ENCODE data around the gene CDCA7L.
"Not testable (repeated sequence)": the region's sequence is repeated elsewhere in the genome, so short reads cannot be mapped to it uniquely, and the experiment has no call there.

CDCA7L gene

DNA sequence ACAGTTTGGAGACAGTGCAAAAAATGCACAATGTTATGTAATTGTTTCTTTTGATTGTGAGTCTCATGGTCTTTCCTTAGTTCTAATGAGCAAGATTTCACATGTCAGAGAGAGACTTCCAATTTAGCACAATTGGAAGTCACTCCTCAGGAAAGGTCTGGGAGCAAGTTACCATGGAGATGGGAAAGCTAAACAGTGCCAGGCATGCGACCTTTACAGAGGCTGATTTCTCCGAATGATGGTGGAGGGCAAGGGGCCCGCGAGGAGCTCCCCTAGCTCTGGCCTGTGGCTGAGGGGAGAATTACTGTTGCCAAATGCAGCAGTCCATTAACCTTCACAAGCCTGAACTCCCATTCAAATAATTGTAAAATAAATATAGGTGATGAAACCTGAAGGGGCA is 59.3 kb downstream of the CDCA7L start:
- DNase-seq (ENCODE audit: low read depth) = no peak
- TF ChIP-seq, protein P1, sequence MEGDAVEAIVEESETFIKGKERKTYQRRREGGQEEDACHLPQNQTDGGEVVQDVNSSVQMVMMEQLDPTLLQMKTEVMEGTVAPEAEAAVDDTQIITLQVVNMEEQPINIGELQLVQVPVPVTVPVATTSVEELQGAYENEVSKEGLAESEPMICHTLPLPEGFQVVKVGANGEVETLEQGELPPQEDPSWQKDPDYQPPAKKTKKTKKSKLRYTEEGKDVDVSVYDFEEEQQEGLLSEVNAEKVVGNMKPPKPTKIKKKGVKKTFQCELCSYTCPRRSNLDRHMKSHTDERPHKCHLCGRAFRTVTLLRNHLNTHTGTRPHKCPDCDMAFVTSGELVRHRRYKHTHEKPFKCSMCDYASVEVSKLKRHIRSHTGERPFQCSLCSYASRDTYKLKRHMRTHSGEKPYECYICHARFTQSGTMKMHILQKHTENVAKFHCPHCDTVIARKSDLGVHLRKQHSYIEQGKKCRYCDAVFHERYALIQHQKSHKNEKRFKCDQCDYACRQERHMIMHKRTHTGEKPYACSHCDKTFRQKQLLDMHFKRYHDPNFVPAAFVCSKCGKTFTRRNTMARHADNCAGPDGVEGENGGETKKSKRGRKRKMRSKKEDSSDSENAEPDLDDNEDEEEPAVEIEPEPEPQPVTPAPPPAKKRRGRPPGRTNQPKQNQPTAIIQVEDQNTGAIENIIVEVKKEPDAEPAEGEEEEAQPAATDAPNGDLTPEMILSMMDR (IDR thresholded peaks at IDR 0.05; ENCODE audit: insufficient read depth, low read depth, low read length, missing control alignments) = no peak
- H3K4me3 ChIP-seq (ENCODE audit: low read length) = no peak overlapping the region

DNA sequence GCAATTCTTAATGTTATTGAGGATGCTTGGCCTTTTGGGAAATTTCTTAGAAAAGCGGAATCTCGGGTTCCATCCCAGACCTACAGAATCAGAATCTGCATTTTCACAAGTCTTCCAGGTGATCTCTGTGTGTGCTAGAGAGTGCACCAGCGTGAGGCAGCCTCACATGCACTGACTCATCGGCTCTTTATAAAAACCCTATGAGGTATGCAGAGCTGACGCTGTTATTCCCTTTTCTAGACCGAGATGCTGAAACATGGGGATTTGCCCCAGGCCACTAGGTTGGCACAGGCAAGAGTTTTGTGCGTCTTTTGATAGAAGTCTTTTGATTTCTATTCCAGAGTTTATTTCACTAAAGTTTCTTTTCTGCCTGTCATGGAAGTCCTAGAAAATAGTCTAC is 61.2 kb downstream of the CDCA7L start:
- H3K4me3 ChIP-seq (ENCODE audit: low read length) = no peak overlapping the region

DNA sequence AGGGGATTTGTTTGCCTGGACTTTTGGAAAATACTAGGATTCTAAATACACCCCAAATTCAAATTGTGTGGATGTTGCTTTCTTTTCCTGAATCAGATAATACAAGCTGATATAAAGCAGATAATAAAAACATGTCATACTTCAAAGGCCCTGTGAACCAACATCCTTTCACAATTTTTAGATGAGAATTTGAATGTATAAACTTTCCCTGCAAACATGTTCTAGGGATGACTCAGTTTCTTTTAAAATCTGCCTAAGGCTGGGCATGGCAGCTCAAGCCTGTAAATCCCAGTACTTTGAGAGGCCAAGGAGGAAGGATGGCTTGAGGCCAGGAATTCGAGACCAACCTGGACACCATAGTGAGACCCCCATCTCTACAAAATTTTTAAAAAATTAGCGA is 62.2 kb downstream of the CDCA7L start:
- not testable (repeated sequence) for H3K4me3 ChIP-seq (ENCODE audit: low read length)
- peak; percentile 60 for DNase-seq (ENCODE audit: low read depth)

More for the DNA sequence above, 61.2 kb downstream of the CDCA7L start:
- TF ChIP-seq, protein P1 (IDR thresholded peaks at IDR 0.05; ENCODE audit: insufficient read depth, low read depth, low read length, missing control alignments) = no peak
- peak; percentile 87 for DNase-seq (ENCODE audit: low read depth)

DNA sequence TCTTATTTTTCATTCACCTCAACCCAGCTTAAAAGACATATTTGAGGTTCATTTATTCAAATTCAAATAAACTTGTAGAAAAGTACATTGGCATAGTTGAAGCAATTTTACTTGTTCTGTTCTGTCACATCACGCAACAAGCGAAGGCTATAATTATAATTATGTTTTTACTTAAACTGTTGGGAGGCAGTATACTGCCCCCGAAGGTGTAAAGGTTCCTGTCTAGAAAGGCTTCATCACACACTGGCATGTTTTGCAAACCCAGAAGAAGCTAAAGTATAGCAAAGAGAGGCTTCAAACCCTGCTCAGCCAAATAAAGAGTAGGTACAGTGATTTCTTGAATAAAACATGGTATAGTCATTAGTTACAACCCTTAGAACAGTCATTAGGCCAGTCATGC is 62.6 kb downstream of the CDCA7L start:
- DNase-seq (ENCODE audit: low read depth) = no peak
- TF ChIP-seq, protein P1 (IDR thresholded peaks at IDR 0.05; ENCODE audit: insufficient read depth, low read depth, low read length, missing control alignments) = no peak
- no peak overlapping the region for H3K4me3 ChIP-seq (ENCODE audit: low read length)

DNA sequence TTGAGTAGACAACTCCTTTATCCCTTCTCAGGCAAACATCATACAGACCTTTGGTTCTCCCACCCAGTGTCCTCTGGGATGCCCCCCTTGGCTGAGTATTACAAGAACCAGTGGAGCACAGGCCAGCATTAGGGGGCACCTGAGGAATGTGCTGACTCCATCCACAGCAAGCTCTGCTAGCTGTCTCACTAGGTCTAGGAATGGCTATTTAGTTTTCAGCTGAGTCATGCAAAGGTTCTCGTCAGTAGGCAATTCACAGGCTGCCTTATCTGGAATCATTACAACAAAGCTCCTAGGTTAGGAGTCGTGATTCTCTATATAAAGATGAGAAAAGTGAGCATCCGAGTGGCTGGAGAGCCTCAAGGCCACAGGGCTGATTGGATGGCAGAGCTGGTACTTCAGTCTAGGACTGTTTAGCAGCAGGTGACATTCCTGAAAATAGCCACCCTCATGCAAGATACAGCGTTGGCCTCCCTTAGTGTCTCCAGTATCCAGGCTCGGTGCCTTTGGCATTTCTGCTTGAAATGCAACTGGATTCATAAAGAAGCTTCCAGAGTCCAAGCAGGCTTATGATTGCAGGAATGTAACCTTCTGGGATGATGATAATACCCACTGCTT is 75.8 kb downstream of the CDCA7L start:
- H3K4me3 ChIP-seq (ENCODE audit: low read length) = no peak overlapping the region
- DNase-seq (ENCODE audit: low read depth) = peak; percentile 18
- TF ChIP-seq, protein P1 (IDR thresholded peaks at IDR 0.05; ENCODE audit: insufficient read depth, low read depth, low read length, missing control alignments) = no peak

DNA sequence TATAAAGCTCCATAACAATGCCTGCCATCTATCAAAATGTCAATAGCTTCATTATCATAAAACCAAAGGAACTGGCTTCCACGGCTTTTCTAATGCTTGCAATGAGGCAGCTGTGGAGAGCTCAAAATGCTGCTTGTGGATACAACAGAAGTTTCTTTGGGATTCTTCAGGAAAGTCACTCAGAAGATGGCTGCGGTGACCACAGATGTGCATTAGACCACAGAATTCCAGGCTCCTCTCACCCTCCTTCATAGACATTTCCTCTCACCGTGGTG is 77.2 kb downstream of the CDCA7L start:
- no peak for DNase-seq (ENCODE audit: low read depth)
- H3K4me3 ChIP-seq (ENCODE audit: low read length) = no peak overlapping the region
- TF ChIP-seq, protein P1 (IDR thresholded peaks at IDR 0.05; ENCODE audit: insufficient read depth, low read depth, low read length, missing control alignments) = no peak

DNA sequence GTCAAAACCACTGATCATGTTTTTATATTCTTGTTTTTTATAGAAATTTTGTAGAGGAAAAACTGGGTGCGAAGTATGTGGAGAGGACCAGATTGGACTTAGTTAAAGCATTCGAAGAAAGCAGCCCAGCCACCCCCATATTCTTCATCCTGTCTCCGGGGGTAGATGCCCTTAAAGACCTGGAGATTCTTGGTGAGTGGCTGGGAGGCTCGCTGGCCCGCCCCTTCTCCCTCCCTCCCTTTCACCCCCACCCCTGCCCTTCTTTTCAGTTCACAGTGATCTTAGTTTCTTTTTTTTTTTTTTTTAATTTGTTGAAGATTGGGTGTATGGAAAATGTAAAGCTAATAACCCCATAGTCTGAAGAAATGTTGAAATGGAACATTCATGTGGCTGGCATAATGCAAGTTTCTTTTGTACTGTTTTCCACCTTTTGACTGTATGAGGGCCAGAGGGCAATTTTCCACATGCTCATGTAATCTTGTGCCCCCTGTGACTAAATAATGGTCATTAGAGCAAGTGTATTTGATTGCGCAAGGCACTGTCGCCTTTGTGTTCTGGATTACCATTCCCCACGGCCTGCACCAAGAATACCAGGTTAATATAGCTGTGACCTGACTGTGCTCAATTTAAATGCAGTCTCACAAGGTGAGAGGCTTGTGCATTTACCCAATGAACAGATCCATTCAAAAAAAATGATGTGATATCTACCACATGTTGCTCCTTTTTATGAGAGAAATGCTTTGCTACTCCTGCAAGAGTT is 77.7 kb downstream of the CDCA7L start:
- no peak for DNase-seq (ENCODE audit: low read depth)
- TF ChIP-seq, protein P1 (IDR thresholded peaks at IDR 0.05; ENCODE audit: insufficient read depth, low read depth, low read length, missing control alignments) = no peak

More for the DNA sequence above, 77.7 kb downstream of the CDCA7L start:
- H3K4me3 ChIP-seq (ENCODE audit: low read length) = no peak overlapping the region
